Stimulated activated naive CD4-positive, alpha-beta T cell treated with Interleukin-2 at 50 U/mL for 16 hours (primary cell): ENCODE data around the gene GNMT.
A peak's percentile ranks its signal among the peaks of the same experiment; 100 is the strongest.
"Not testable (repeated sequence)": the region's sequence is repeated elsewhere in the genome, so short reads cannot be mapped to it uniquely, and the experiment has no call there.

Experiments
- DNase-seq: peaks from one replicate; lab custom pipeline; 2025; lab: John Stamatoyannopoulos, UW

GNMT gene

DNA sequence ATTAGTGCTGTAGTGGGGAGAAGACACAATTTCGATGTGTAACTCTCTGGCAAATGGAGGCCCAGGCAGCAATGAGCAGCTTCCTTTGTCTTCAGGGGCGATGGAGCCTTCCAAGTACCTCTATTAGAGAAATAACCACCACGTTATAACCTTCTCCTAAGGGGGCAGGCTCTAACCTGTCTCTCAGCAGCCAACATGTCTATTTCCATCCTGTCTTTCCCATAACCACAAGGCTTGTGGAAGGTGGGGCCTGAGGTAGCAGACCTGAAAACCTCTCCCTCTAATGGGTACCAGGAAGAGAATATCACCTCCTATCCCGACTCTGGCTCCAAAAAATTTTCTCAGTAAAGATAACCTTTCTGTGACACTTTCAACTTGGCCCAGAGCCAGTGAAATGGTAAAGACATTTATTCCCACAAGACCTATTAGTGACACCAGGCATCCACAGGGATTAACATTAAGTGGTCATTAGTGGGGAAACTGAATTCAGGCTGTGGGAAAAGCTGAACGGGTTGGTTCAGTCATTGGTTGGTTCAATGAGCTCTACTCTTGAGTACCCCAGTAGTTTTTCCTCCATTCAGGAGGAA is 14.5 kb downstream of the GNMT start:
- no peak for DNase-seq

DNA sequence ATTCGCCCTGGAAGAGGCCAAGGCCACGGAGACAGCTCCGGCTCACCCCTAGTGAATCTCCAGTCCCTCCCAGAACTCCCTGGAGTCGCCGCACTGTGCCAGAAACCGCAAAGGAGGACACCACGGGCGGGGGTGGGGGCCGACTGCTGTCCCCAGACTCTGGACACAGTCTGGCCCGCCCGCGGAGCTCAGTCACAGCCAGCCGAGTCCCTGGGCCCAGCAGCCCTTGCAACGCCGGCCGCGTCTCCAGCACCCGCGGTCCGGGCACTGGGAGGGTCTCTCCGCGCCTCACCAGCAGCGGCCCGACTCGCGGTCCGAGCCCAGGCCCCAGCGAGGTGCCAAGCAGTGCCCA is 17.9 kb downstream of the GNMT start:
- DNase-seq = no peak

DNA sequence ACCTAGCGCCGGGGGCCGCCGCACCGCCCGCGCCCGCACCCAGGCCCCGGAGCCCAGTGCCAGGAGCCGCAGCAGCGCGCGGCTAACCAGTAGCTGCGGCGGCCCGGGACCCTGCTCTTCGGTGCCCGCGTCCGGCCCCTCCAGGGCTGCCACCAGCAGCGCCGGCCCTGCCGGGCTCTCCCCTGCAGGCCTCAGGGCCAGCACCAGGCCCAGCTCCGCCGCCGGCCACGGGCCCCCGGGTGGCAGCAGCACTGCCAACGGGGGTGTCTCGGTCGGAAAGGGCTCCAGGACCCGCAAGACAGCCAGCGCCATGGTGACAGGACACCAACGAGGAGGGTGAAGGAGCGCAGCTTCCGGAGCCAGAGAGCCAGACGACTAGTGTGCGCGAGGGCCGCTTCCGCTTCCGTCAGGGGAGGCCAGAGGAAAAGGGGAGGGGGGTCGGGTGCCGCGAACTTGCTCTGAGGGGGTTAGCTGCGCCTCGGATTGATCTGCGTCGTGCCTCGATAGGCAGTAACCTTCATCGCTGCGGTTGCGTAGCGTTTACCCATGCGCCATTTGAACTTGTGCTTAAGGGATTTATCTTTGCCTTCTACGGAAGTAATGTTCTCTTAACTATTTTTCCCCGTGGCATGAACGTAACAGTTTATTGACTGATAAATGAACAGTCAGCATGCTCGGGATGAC is 18.4 kb downstream of the GNMT start, which contains the start of gene PEX6:
PEX6 (minus strand) TSS at position 343 of the 684 bp plus-strand sequence; CDS start at position 312, 31 bp downstream.
- DNase-seq = peak; percentile 91

GRCh38 chr6:42979523-42980177 is 19.1 kb downstream of the GNMT start:
- DNase-seq = no peak

DNA sequence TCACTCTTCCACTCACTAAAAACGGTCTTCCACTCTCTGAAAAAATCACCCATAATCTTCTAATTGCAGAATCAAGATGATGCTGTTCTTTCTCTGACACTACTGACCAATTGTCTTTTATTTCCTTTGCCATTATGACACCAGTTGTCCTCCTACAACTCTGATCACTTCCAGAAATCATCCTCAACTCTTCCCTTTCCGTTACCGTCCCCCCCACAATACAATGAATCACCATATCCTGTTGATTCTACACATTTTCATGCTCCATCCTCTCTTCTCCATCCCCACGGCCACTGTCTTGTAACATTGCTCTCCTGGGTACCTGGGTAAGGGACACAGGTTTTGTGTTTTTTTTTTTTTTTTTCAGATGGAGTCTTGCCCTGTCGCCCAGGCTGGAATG is 21.3 kb downstream of the GNMT start:
- no peak for DNase-seq

- DNase-seq = peak; percentile 98
Measured at GRCh38 chr6:42984001-42984923, 23.7 kb downstream of the GNMT start, which contains the start of gene PPP2R5D. TSS of gene PPP2R5D (plus strand) at chr6:42984570. CDS start at chr6:42984678, 108 bp downstream.

DNA sequence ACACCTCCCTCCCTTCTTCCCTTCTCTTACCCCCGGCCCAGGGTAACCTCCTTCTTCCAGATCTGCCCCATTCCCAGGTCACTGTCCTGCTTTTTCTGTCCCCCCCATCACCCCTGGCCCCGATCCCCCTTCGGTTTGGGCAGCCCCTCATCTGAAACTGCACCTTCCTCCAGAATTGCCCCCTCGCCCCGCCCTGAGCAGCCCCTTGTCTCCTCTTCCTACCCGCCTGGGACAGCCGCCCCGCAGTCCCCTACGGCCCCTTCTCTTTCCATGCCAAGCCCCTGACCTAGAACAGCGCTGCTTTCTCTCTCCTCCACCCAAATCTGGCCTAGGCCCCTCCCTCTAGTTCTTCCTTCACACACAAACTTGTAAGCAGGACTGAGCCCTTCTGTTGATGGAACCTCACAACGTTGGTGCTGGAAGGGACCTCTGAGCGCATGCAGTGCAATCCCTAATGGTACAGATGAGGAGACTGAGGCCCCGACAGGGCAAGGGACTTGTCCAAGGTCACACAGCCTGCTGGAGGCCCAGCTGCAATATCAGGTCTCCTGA is 24.4 kb downstream of the GNMT start:
- no peak for DNase-seq

DNA sequence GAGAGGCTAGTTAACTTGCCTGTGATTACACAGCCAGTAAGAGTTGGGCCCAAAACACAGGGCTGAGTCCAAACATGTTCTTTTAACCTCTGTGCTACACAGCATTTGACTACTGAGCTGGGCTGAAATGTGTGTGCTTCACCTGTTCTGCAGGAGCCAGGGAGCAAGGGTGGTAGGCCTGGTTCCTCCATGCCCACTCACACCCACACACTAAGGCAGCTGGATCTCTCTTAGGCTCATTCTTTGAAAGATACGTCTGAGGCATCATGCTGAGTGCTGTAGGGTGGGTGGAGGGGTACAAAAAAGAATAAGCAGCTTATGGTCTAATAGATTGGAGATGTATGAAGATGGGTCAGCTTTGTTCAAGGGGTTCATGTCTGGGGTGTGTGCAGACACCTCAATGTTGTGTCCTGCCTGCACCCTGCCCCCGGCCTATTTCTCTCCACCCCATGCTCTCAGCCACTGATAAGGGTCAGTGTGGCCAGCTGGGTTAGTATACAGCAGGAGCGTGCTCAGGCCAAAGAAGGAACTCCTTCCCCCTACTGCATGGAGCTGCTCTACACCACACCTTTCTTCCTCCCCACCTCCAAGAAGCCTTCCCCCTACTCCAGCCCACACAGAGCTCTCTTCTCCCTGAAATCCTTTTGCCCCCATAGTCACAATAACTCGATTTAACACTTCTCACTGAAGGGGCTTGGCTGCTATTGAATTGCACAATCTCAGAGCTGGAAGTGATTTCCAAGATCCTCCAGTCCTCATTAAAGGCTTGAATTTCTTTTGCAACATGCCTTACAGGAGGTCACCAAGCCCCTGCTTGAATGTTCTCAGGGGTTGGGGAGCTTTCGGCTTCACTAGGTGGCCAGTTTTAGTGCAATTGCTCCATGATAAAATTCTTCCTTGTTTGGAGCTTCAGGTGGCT is 27.2 kb downstream of the GNMT start:
- no peak for DNase-seq

GRCh38 chr6:42988486-42989020 is 28.0 kb downstream of the GNMT start:
- DNase-seq = no peak

DNA sequence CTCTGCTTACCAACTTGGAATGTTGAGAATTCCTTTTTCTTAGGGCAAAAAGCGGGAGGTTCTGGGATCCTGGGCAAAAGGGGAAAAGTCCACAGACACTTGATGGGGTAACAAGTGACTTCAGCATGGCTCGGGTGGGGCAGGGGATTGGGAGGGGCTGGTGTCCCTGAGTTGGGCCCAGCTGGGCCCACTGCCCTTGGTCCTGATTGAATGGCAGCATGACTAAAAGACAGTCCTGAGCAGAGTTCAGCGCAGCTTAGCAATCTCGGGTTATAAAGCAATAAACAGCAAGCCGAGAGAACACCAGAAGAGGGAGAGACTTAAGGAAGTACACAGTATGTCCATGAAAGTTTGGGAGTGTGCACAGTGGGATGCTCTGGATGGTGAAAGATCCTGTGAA is 29.4 kb downstream of the GNMT start:
- DNase-seq = no peak

GRCh38 chr6:42993445-42993844 is 32.9 kb downstream of the GNMT start:
- no peak for DNase-seq

- DNase-seq = no peak
Measured at GRCh38 chr6:42996513-42996912, 36.0 kb downstream of the GNMT start.

DNA sequence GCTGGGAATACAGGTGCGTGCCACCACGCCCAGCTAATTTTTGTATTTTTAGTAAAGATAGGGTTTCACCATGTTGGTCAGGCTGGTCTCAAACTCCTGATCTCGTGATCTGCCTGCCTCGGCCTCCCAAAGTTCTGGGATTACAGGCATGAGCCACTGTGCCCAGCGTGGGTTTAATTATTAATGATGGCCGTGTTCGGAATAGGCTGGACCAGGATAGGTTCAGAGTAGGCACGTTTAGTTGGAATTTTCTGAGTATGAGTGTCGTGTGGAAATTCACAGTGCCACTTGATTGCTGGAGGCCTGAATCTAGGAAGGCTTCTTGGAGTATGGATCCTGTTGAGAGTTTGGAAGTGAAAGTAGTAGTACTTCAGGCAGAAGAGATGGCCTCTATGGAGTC is 37.7 kb downstream of the GNMT start:
- DNase-seq = not testable (repeated sequence)

DNA sequence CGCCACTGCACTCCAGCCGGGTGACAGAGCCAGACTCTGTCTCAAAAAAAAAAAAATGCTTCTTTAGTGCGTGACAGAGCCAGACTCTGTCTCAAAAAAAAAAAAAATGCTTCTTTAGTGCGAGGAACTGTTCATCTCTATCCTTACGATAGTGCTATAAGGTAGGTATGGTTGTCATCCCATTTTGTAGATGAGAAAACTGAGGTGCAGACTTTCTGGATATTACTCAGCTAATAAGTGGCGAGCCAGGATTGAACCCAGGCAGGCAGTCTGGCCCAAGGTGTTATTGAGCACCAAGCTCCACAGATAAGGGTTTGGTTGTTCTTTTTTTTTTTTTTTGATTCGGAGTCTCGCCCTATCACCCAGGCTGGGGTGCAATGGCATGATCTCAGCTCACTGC is 41.3 kb downstream of the GNMT start:
- no peak for DNase-seq

DNA sequence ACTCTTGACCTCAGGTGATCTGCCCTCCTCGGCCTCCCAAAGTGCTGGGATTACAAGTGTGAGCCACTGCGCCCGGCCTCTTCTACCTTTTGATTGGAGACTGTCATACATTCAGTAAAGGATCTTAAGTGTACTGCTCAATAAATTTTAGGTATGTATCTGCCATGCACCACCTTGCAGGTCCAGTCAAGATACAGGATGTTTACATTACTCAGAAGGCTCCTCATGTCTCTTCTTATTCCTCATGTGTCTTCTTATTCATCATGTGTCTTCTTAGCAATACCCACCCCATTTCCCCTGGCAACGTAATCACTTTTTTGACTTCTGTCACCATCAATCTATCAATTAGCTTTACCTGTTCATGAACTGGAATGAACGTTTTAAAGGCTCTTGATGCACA is 45.3 kb downstream of the GNMT start:
- no peak for DNase-seq

GRCh38 chr6:43006251-43006650 is 45.7 kb downstream of the GNMT start:
- DNase-seq = no peak

DNA sequence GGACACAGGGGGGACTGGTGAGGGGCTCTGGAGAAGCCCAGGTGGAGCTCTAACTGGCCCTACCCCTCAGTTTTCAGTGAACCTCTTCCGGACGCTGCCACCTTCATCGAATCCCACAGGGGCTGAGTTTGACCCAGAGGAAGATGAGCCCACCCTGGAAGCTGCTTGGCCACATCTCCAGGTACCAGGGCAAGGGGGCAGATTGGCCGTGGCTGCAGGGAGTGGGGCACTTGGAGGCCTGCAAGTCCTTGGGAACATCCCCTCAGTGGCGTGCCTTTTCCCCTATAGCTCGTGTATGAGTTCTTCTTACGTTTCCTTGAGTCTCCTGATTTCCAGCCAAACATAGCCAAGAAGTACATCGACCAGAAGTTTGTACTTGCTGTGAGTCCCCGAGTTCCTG is 46.6 kb downstream of the GNMT start:
- DNase-seq = no peak

DNA sequence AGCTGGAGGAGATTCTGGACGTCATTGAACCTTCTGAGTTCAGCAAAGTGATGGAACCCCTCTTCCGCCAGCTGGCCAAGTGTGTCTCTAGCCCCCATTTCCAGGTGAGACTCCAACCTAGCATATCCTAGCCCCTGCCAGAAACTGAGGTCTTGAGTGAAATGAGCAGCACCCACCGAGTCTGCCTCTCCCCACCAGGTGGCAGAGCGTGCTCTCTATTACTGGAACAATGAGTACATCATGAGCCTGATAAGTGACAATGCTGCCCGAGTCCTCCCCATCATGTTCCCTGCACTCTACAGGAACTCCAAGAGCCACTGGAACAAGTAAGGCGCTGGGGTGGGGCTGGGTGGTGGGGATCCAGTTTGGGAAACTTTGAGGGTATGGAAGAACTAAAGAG is 48.6 kb downstream of the GNMT start:
- DNase-seq = no peak

DNA sequence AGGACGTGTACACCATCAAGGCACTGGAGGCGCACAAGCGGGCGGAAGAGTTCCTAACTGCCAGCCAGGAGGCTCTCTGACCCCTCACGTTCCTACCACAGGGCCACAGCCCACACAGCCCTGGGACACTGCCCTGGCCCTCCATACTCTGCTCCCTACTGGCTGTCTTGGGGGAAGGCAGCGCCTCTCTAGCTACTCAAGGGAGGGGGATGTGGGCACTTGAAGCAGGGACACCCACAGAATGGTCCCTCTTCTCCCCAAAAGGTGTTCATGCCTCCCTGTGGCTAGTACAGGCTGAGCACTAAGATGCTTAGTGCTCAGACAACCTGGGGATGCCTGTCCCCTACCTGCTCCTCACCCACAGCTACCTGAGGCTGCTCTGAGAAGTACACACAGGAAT is 50.7 kb downstream of the GNMT start:
- no peak for DNase-seq

DNA sequence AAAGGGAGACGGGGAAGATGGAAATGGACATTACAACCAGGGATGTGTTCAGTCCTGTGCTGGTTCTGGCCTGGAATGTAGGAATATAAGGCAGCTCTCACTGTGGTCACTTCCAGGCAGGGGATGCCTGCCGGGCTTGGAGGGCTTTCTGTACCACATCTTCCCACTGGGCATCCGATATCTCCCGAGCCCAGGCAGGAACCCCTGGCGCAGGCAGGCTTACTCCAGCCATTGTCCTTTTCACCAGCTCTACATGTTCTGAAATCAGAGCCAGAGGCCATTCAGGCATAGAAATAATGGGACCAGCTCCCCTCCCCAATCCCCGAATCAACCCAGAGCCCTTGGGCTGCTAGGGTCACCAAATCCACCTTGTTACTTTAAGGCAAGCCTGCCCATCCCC is 51.8 kb downstream of the GNMT start:
- no peak for DNase-seq
